Measurements from ENCODE around the gene PRM2. TPM values are rescaled to one million over a fixed set of nuclear protein-coding genes. Genes with fewer than 3 reads are reported as not detected.

The PRM2 gene
- total RNA-seq, 3 donors from 2014 or later, result not detected

DNA sequence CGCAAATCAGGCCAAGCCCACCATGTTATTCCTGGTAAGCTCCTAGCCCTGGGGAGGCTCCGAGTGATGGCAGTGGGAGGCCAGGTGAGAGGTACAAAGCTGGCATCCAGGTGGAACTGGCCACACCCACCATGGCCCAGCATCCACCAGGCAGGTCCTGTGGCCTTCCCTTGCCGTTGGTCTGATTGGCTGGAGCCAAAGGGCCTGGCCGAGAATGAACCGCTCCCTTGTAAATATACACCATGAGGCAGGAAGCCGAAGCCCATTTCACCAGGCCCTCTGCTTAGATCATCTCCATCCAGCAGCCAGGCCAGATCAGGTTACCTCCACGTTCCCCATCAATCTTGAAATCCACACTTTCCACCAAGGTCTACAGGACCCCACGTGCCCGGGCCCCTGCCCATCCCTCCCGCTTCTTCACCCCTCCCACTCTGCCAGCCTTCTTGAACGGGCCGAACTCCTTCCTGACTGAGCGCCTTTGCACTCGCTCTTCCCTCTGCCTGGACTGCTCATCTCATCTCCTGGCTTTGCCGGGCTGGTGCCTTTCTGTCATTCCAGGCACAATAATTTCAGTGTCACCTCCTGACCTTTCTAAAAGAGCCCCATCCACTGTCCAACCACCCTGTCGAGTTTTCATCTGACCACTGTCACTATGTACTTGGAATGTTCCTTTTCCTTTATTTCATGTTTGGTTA lies 26.0 kb downstream of the PRM2 start:
- no peak overlapping the region for H3K27ac ChIP-seq
- H3K9me3 ChIP-seq, result no peaks in the 10 kb centered on the region
- no peaks in the 10 kb centered on the region for H3K27me3 ChIP-seq
- no peaks in the 10 kb centered on the region for H3K36me3 ChIP-seq
- H3K4me1 ChIP-seq, result peaks cover 0 to 2% of the 10 kb centered on the region in 2 donors
- H3K4me3 ChIP-seq, result no peak overlapping the region
- intact Hi-C loops (cut with DNase I; ENCODE audit: low total_unique reads), result no loop called here
- DNase-seq (ENCODE audit: low spot score in 2 of 2), result no peak
- TF ChIP-seq POLR2A (IDR thresholded peaks at IDR 0.05), result no peak
- TF ChIP-seq, protein P1, sequence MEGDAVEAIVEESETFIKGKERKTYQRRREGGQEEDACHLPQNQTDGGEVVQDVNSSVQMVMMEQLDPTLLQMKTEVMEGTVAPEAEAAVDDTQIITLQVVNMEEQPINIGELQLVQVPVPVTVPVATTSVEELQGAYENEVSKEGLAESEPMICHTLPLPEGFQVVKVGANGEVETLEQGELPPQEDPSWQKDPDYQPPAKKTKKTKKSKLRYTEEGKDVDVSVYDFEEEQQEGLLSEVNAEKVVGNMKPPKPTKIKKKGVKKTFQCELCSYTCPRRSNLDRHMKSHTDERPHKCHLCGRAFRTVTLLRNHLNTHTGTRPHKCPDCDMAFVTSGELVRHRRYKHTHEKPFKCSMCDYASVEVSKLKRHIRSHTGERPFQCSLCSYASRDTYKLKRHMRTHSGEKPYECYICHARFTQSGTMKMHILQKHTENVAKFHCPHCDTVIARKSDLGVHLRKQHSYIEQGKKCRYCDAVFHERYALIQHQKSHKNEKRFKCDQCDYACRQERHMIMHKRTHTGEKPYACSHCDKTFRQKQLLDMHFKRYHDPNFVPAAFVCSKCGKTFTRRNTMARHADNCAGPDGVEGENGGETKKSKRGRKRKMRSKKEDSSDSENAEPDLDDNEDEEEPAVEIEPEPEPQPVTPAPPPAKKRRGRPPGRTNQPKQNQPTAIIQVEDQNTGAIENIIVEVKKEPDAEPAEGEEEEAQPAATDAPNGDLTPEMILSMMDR (IDR thresholded peaks at IDR 0.05), result no peak
- no peak for TF ChIP-seq POLR2AphosphoS5 (IDR thresholded peaks at IDR 0.05)

GRCh38 chr16:11249233-11250061 lies 26.8 kb downstream of the PRM2 start:
- Histone ChIP-seq H3K4me3 (no peak overlapping the region), H3K27me3 (no peaks in the 10 kb centered on the region), H3K36me3 (no peaks in the 10 kb centered on the region), H3K4me1 (no peaks in the 10 kb centered on the region), H3K9me3 (no peaks in the 10 kb centered on the region), H3K27ac (no peak overlapping the region)
- no peak for TF ChIP-seq POLR2AphosphoS5 (IDR thresholded peaks at IDR 0.05)
- TF ChIP-seq, protein P1 (IDR thresholded peaks at IDR 0.05), result no peak
- no peak for TF ChIP-seq POLR2A (IDR thresholded peaks at IDR 0.05)
- intact Hi-C loops (cut with DNase I; ENCODE audit: low total_unique reads), result no loop called here
- no peak for DNase-seq (ENCODE audit: low spot score in 2 of 2)

- no peak for DNase-seq (ENCODE audit: low spot score in 2 of 2)
- intact Hi-C loops (cut with DNase I; ENCODE audit: low total_unique reads), result no loop called here
- TF ChIP-seq POLR2AphosphoS5 (IDR thresholded peaks at IDR 0.05) (no peak), POLR2A (IDR thresholded peaks at IDR 0.05) (no peak)
- TF ChIP-seq, protein P1 (IDR thresholded peaks at IDR 0.05), result no peak
Observed at GRCh38 chr16:11248133-11248532, 28.1 kb downstream of the PRM2 start.

GRCh38 chr16:11245988-11246387 lies 30.3 kb downstream of the PRM2 start:
- Histone ChIP-seq H3K27ac (no peak overlapping the region), H3K9me3 (no peaks in the 10 kb centered on the region), H3K27me3 (no peaks in the 10 kb centered on the region), H3K36me3 (no peaks in the 10 kb centered on the region), H3K4me1 (no peaks in the 10 kb centered on the region), H3K4me3 (no peak overlapping the region)
- DNase-seq (ENCODE audit: low spot score in 2 of 2), result no peak
- TF ChIP-seq POLR2A (IDR thresholded peaks at IDR 0.05), result no peak
- TF ChIP-seq, protein P1 (IDR thresholded peaks at IDR 0.05), result no peak
- TF ChIP-seq POLR2AphosphoS5 (IDR thresholded peaks at IDR 0.05), result no peak
- intact Hi-C loops (cut with DNase I; ENCODE audit: low total_unique reads), result no loop called here

More at GRCh38 chr16:11248133-11248532, 28.1 kb downstream of the PRM2 start:
- Histone ChIP-seq H3K4me1 (no peaks in the 10 kb centered on the region), H3K36me3 (no peaks in the 10 kb centered on the region), H3K27ac (no peak overlapping the region), H3K9me3 (no peaks in the 10 kb centered on the region), H3K4me3 (no peak overlapping the region), H3K27me3 (no peaks in the 10 kb centered on the region)

- Histone ChIP-seq H3K4me3 (no peak overlapping the region), H3K27ac (no peak overlapping the region), H3K9me3 (no peaks in the 10 kb centered on the region), H3K27me3 (no peaks in the 10 kb centered on the region), H3K4me1 (no peaks in the 10 kb centered on the region), H3K36me3 (no peaks in the 10 kb centered on the region)
- TF ChIP-seq, protein P1 (IDR thresholded peaks at IDR 0.05), result no peak
- TF ChIP-seq POLR2AphosphoS5 (IDR thresholded peaks at IDR 0.05), result no peak
- no peak for TF ChIP-seq POLR2A (IDR thresholded peaks at IDR 0.05)
- no peak for DNase-seq (ENCODE audit: low spot score in 2 of 2)
- intact Hi-C loops (cut with DNase I; ENCODE audit: low total_unique reads), result no loop called here
Observed at GRCh38 chr16:11245222-11245737, 31.0 kb downstream of the PRM2 start.

Data from breast epithelium (tissue), 4 donors.